Muscle of back (tissue), 10 donors: ENCODE measurements around the gene CENPK. TPM values are rescaled to one million over a fixed set of nuclear protein-coding genes. Genes with fewer than 3 reads are reported as not detected.

Experiments used
- polyA plus RNA-seq, 10 donors: library from polyadenylated mRNA; unstranded; fragments of 120-200 nt; gene quantifications; one replicate each; pipeline ENCODE4 v1.2.1, GENCODE V29; 2013; ENCODE audit not compliant: insufficient read length in 10 of 10

Gene CENPK
- polyA plus RNA-seq, 10 donors = 10.8 to 28.6 (median 18.5) TPM

Other genes starting within 250 kb of the CENPK start
- gene ADAMTS6, start 81.2 kb downstream of the CENPK start, polyA plus RNA-seq = 1 to 10 TPM in 9 of 10 donors, under 1 TPM in 1; 0.75 to 3.4 (median 1.2) TPM
- gene PPWD1, start 128 bp upstream of the CENPK start, polyA plus RNA-seq = 10 to 100 TPM; 31.7 to 66.5 (median 40.2) TPM
- gene TRIM23, start 61.2 kb upstream of the CENPK start, polyA plus RNA-seq = 10 to 100 TPM; 16.5 to 23.3 (median 19.4) TPM
- 1 to 10 TPM; 2.4 to 3.8 (median 2.9) TPM for gene SHLD3, start 61.9 kb upstream of the CENPK start, polyA plus RNA-seq
- 10 to 100 TPM; 14.0 to 26.1 (median 21.1) TPM for gene TRAPPC13, start 61.9 kb upstream of the CENPK start, polyA plus RNA-seq
- 10 to 100 TPM in 2 of 10 donors, 1 to 10 TPM in 8; 6.4 to 12.1 (median 8.7) TPM for gene SGTB, start 158.9 kb upstream of the CENPK start, polyA plus RNA-seq
- 10 to 100 TPM; 14.2 to 26.6 (median 17.7) TPM for gene NLN, start 159.0 kb upstream of the CENPK start, polyA plus RNA-seq